ENCODE measurements around the gene SNX7.

Gene SNX7

DNA sequence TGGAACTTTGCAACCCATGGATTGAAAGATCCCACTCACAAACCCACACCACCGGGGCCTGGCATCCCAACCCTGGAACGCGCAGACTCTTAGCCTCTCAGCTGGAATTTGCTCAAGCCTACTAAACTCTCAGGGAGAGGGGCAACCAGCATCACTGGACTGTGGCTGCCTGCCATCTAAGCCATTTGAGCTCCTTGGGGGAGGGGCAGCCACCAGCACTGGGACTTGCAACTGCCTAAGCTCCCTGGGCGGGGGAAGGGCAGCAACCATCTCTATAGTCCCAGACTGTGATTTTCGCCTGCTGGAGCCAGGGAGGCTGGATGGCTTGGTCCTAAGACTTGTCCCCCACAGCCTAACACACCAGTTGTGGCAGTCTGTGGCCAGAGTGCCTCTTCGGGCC lies 122.3 kb downstream of the SNX7 start:
- no peak for DNase-seq

DNA sequence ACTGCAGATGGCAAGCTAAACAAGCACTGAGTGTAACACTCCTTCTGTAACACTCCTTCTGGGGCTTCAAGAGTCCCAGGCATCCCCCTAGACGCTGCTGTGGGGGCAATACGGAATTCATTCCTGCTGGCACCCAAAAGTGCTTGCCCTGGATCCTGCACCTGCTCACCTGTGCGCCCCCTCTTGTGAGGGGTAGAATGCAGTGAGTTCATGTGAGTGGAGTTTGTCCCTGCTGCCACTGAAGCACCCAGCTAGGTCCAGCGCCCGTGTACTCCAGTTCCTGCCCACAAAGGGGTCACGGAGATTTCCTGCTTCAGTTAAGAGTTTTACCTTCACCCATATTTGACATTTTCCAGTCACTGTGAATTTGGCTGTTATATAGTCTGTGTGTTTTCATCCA lies 130.0 kb downstream of the SNX7 start:
- DNase-seq, result no peak

DNA sequence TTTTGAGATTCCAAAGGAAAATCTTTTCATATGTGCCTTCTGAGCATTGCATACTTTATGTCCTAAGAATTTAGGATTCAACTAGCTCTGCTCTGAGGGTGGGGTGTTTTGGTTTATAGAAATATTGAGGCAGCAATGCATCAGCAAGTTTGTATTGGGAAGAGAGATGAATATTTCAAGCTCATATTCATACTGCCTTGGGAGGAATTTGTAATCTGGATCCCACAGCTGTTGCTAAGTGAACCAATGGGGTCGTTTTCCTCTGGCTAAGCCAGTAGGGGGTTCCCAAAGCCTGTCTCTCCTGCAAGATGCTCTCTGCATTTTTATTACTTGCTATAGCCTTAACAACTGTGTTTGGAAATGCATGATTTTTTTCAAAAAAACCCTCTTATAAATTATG lies 130.6 kb downstream of the SNX7 start:
- no peak for DNase-seq

DNA sequence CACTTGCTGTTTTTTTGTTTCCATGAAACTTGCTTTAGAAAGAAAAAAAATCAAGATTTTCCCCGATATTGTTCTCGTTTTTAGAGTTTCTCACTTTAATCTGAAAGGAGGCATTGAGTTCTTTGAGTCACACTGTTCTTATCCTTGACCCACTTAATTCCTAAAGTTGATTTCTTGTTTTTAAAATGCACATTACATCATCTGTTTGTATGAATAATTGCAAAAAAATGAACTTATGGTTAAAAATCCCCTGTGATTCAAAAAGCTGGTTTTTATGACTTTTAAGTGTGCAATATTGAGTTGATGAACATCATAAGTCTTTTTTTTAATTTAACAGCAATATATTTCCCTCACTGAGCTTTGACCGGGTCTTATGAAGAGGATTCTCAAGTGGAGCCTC lies 131.6 kb downstream of the SNX7 start:
- DNase-seq, result no peak

DNA sequence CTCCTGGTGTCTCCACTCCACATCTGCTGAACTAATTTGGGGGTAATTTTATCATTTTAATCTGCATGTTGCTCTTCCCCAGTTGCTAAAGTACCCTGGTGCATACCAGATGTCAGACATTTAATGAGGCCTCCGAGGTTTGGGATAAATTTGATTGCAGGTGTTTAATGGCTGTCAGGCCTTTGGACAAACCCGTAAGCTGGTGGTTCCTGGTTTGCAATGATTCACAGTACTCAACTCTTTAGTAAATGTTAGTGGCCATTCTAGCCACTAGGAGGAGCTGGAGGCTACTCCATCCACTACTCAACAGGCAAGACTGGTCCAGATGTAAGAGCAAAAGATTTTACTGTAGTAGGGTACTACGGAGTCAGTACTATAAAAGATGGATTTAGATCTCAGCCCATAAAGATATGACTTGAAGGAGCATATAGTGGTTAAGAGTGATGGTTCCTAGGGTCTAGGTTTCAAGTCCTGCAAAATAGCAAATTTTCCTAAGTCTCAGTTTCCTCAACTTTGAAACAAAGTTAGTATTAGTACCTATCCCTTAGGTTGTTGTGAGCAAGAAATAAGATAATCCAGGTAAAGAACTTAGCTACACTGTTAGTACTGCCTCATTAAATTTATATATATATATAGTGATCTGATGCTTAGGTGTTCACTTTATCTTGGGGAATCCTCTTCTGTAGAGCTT lies 132.8 kb downstream of the SNX7 start:
- peak; percentile 29 for DNase-seq

DNA sequence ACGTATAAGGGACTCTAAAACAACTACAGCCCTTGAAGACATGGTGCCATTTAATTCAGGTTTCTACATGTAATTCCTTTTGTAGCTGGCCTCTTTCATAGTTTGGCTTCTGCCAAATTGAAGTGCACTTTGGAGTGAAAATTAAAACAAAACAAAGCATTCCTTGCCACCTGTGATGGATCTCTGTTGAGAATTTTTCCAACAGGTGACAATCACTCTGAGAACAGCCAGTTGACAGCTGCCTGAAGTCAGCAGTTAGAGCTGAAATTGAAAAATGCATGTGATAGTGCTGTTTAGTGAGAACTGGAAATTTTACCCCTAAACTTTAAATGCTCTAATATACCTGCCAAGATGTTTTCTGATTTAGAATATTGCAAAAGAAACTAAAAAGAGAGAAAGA lies 134.5 kb downstream of the SNX7 start:
- no peak for DNase-seq

DNA sequence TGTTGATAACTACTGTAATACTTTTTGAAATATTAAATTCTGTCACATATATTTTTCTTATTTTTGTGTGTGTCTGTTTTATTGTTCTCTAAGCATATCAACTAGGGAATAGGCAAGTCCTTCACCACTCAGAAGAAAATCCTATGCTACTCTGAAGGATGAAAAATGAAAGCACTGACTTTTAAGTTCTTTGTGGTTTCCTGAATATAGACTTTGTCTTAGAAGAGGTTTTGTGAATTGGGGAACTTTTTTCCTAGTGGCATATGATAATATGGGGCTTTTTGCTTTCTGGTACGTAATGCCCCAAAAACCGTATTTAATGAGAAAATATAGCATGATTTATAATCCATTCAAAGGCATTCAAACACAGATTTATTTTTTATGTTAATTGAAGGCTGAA lies 136.0 kb downstream of the SNX7 start:
- no peak for DNase-seq

All from DMS 273 treated with DMSO at 0.1 percent for 48 hours (cell line).